ENCODE data around the gene NCKAP1. TPM values are rescaled to one million over a fixed set of nuclear protein-coding genes. Genes with fewer than 3 reads are reported as not detected.

NCKAP1 gene
- total RNA-seq, 1 experiment from 2014 or later = 115 TPM

DNA sequence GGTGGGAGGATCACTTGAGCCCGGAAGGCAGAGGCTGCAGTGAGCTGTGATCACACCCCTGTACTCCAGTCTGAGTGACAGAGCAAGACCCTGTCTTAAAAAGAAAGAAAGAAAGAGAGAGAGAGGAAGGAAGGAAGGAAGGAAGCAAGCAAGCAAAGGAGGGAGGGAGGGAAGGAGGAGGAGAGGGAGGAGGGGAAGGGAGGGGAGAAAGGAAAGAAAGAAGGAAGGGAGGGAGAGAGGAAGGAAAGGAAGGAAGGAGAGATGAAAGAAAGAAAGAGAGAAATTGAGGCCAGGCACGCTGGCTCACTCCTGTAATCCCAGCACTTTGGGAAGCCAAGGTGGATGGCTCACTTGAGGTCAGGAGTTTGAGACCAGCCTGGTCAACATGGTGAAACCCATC, 2.3 kb upstream of the NCKAP1 start:
- peaks cover 24% of the 10 kb centered on the region for H3K79me2 ChIP-seq (ENCODE audit: insufficient read depth, low read length)
- no peak overlapping the region for H3K27ac ChIP-seq (ENCODE audit: low read depth, low read length)
- POLR2A ChIA-PET = no interaction called here
- no peak for DNase-seq (ENCODE audit: low read depth, low spot score)
- RAD21 ChIA-PET (ENCODE audit: low non-redundant PET in 1 of 2, low total read pairs in 2 of 2, uncharacterized antibody in 2 of 2, unreplicated experiment in 2 of 2) = no interaction called here
- no peaks in the 10 kb centered on the region for H3K27me3 ChIP-seq (ENCODE audit: insufficient read depth, low read length)
- CTCF ChIA-PET = no interaction called here
- no peak overlapping the region for H3K9ac ChIP-seq (ENCODE audit: low read length)
- no peak overlapping the region for H2AFZ ChIP-seq (ENCODE audit: low read depth, low read length, poor library complexity, severe bottlenecking)
- ATAC-seq = no peak
- intact Hi-C loops (cut with micrococcal nuclease) = no loop called here
- H3K9me2 ChIP-seq (ENCODE audit: insufficient read depth) = no peaks in the 10 kb centered on the region
- TF ChIP-seq ZNF274 (IDR thresholded peaks at IDR 0.05; ENCODE audit: low read depth, low read length) = no peak
- no peak for TF ChIP-seq EZH2phosphoT487 (IDR thresholded peaks at IDR 0.05; ENCODE audit: borderline replicate concordance)
- TF ChIP-seq POLR2A (IDR thresholded peaks at IDR 0.05; ENCODE audit: borderline replicate concordance, extremely low read depth, insufficient read depth, insufficient read length) = no peak
- no peak for TF ChIP-seq CBX3 (IDR thresholded peaks at IDR 0.05; ENCODE audit: low read depth)
- TF ChIP-seq TCF7L2 (IDR thresholded peaks at IDR 0.05; ENCODE audit: borderline replicate concordance, extremely low read depth, insufficient read depth, insufficient read length) = no peak
- TF ChIP-seq YY1 (IDR thresholded peaks at IDR 0.05; ENCODE audit: extremely low read depth, insufficient replicate concordance, low read depth, low read length) = no peak
- TF ChIP-seq SRF (IDR thresholded peaks at IDR 0.05; ENCODE audit: low read depth) = no peak
- no peak for TF ChIP-seq EZH2 (IDR thresholded peaks at IDR 0.05)
- TF ChIP-seq, protein P1, sequence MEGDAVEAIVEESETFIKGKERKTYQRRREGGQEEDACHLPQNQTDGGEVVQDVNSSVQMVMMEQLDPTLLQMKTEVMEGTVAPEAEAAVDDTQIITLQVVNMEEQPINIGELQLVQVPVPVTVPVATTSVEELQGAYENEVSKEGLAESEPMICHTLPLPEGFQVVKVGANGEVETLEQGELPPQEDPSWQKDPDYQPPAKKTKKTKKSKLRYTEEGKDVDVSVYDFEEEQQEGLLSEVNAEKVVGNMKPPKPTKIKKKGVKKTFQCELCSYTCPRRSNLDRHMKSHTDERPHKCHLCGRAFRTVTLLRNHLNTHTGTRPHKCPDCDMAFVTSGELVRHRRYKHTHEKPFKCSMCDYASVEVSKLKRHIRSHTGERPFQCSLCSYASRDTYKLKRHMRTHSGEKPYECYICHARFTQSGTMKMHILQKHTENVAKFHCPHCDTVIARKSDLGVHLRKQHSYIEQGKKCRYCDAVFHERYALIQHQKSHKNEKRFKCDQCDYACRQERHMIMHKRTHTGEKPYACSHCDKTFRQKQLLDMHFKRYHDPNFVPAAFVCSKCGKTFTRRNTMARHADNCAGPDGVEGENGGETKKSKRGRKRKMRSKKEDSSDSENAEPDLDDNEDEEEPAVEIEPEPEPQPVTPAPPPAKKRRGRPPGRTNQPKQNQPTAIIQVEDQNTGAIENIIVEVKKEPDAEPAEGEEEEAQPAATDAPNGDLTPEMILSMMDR (IDR thresholded peaks at IDR 0.05 in 2 of 3, conservative IDR thresholded peaks at IDR 0.05 in 1 of 3; ENCODE audit: borderline replicate concordance in 1 of 3, insufficient read depth in 1 of 3, low read depth in 2 of 3, low read length in 2 of 3) = no peak
- TF ChIP-seq, protein P2, sequence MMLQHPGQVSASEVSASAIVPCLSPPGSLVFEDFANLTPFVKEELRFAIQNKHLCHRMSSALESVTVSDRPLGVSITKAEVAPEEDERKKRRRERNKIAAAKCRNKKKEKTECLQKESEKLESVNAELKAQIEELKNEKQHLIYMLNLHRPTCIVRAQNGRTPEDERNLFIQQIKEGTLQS (IDR thresholded peaks at IDR 0.05) = no peak
- no peak for TF ChIP-seq EGR1 (IDR thresholded peaks at IDR 0.05; ENCODE audit: low read depth)
- TF ChIP-seq SP1 (IDR thresholded peaks at IDR 0.05; ENCODE audit: low read depth) = no peak
- TF ChIP-seq ELF1 (IDR thresholded peaks at IDR 0.05; ENCODE audit: borderline replicate concordance, low read depth) = no peak
- no peak for TF ChIP-seq FOSL1 (IDR thresholded peaks at IDR 0.05; ENCODE audit: low read depth)
- no peak for TF ChIP-seq SIN3A (IDR thresholded peaks at IDR 0.05; ENCODE audit: low read depth)
- TF ChIP-seq JUND (IDR thresholded peaks at IDR 0.05) = no peak
- no peak for TF ChIP-seq CEBPB (IDR thresholded peaks at IDR 0.05; ENCODE audit: low read depth)
- TF ChIP-seq, protein P3, sequence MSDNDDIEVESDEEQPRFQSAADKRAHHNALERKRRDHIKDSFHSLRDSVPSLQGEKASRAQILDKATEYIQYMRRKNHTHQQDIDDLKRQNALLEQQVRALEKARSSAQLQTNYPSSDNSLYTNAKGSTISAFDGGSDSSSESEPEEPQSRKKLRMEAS (IDR thresholded peaks at IDR 0.05) = no peak
- no peak for TF ChIP-seq RAD21 (IDR thresholded peaks at IDR 0.05; ENCODE audit: low read depth)
- no peak overlapping the region for H3K4me3 ChIP-seq (replicated peaks in 1 of 2; ENCODE audit: low read depth in 1 of 2, low read length in 2 of 2)
- BruUV-seq (replicated peaks) = no TSS peak
- H4K20me1 ChIP-seq (ENCODE audit: insufficient read depth) = no peaks in the 10 kb centered on the region
- H3K9me3 ChIP-seq (ENCODE audit: control insufficient read depth in 1 of 2, insufficient read depth in 1 of 2, low read depth in 1 of 2, low read length in 2 of 2) = no peaks in the 10 kb centered on the region
- no peak overlapping the region for H3K4me2 ChIP-seq (ENCODE audit: low read length)
- peaks cover 7 to 18% of the 10 kb centered on the region in 2 experiments for H3K4me1 ChIP-seq (ENCODE audit: control insufficient read depth in 1 of 2, insufficient read depth in 2 of 2, low read length in 2 of 2)
- no peaks in the 10 kb centered on the region for H3K36me3 ChIP-seq (ENCODE audit: control insufficient read depth in 1 of 2, insufficient read depth in 2 of 2, low read length in 2 of 2)
